ENCODE results near the gene EPB41L2.

DNA sequence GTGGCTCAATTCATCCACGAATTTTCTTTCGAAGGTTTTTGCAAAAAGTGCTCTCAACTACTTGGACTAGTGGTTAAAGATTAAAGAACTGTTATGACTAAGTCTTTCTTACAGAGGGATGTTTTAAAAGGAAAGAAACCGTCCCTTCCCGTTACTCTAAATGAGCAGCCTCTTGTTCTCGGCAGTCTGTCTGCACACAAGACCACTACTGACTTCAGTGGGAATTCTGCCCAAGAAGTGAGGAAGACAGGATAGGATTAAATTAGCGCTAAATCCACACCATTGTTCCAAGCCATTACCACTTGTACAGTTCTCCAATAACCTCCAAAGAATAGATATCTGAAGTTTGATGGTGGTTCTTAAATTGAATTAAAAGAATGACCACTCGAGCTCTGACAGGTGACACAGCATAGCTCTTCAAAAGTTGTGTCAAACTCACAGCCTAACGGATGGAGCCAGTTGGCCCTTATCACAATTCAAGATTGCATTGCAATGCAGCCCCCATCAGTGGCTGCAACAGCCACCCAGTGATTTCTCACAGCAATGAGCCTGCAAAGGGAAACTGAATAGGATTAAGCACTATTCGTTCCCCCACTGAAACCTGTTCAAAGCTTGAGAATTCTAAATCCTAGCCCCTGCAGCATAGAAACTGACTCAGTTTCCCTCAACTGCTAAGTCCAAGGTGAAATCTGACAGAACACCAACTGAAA lies 1.8 kb downstream of the EPB41L2 start:
- no peak for TF ChIP-seq POLR2AphosphoS5 (IDR thresholded peaks at IDR 0.05; ENCODE audit: borderline replicate concordance, low read depth, low read length)
- TF ChIP-seq EZH2 (IDR thresholded peaks at IDR 0.05) = no peak
- no peak for TF ChIP-seq FOXP2 (optimal IDR thresholded peaks at IDR 0.05; ENCODE audit: control extremely low read depth, extremely low read length, insufficient read depth)

Data from SK-N-MC (cell line).